Neural cell (in vitro differentiated cells): ENCODE measurements around the gene TCP10L. TPM values are rescaled to one million over a fixed set of nuclear protein-coding genes. Genes with fewer than 3 reads are reported as not detected.
"Not testable (repeated sequence)": the region's sequence is repeated elsewhere in the genome, so short reads cannot be mapped to it uniquely, and the experiment has no call there.

Source experiments
- H2AFZ ChIP-seq: fragments of 200-600, 300-800 bp; sonication (generic), shearing (Covaris generic); 2 replicates; pipeline ENCODE4 v1.6.0; 2014; ENCODE audit warnings: low read depth, mild to moderate bottlenecking, antibody characterized with exemption, low read length, moderate library complexity
- H3F3A ChIP-seq: fragments of 200-600 bp; shearing (Covaris generic); 2 replicates; pipeline ENCODE4 v1.6.1; 2016; ENCODE audit warnings: mild to moderate bottlenecking, moderate library complexity, mixed read lengths, antibody characterized with exemption, low read length; ENCODE audit not compliant: insufficient read depth, poor library complexity, severe bottlenecking
- H3K27ac ChIP-seq: fragments of 200-600, 300-800 bp; sonication (generic), shearing (Covaris generic); 2 replicates; pipeline ENCODE4 v1.5.1; 2014; ENCODE audit warnings: mild to moderate bottlenecking, low read length, moderate library complexity
- H3K27me3 ChIP-seq: fragments of 300-800, 200-600 bp; sonication (generic), shearing (Covaris generic); 2 replicates; pipeline ENCODE4 v1.6.0; 2014; ENCODE audit warnings: mild to moderate bottlenecking, low read depth, low read length, moderate library complexity; ENCODE audit not compliant: insufficient read depth
- H3K36me3 ChIP-seq: fragments of 300-800, 200-600 bp; sonication (generic), shearing (Covaris generic); 2 replicates; pipeline ENCODE4 v1.5.1; 2014; ENCODE audit warnings: mild to moderate bottlenecking, antibody characterized with exemption, low read length, moderate library complexity; ENCODE audit not compliant: insufficient read depth
- H3K4me2 ChIP-seq: fragments of 300-800, 200-600 bp; sonication (generic), shearing (Covaris generic); 2 replicates; pipeline ENCODE4 v1.6.0; 2014; ENCODE audit warnings: mild to moderate bottlenecking, low read length
- H3K4me3 ChIP-seq: fragments of 300-800, 200-600 bp; sonication (generic), shearing (Covaris generic); 2 replicates; pipeline ENCODE4 v1.5.1; 2014; ENCODE audit warnings: mild to moderate bottlenecking, low read length, moderate library complexity
- H3K79me2 ChIP-seq: fragments of 200-600 bp; shearing (Covaris generic); replicated peaks from 2 replicates; pipeline ENCODE4 v1.6.0; 2014; ENCODE audit warnings: mild to moderate bottlenecking, low read length, moderate library complexity; ENCODE audit not compliant: insufficient read depth
- H3K9ac ChIP-seq: fragments of 300-800, 200-600 bp; sonication (generic), shearing (Covaris generic); 2 replicates; pipeline ENCODE4 v1.6.1; 2016; ENCODE audit warnings: mild to moderate bottlenecking, low read length, mixed read lengths
- H3K9me2 ChIP-seq: fragments of 200-600 bp; shearing (Covaris generic); 2 replicates; pipeline ENCODE4 v1.6.1; 2016; ENCODE audit warnings: mild to moderate bottlenecking, low read length, mixed read lengths; ENCODE audit not compliant: insufficient read depth
- H3K9me3 ChIP-seq: fragments of 200-600, 300-800 bp; sonication (generic), shearing (Covaris generic); 2 replicates; pipeline ENCODE4 v1.6.1; 2016; ENCODE audit warnings: mild to moderate bottlenecking, mixed run types, low read length, moderate library complexity, mixed read lengths
- H4K20me1 ChIP-seq: fragments of 200-600 bp; shearing (Covaris generic); 2 replicates; pipeline ENCODE4 v1.6.1; 2016; ENCODE audit warnings: mild to moderate bottlenecking, mixed run types; ENCODE audit not compliant: insufficient read depth
- EP300 ChIP-seq: fragments of 450-650 bp; conservative IDR thresholded peaks from 2 replicates; pipeline ENCODE4 v1.6.1; 2014; ENCODE audit warnings: antibody characterized with exemption, mild to moderate bottlenecking, moderate library complexity; ENCODE audit not compliant: poor library complexity, severe bottlenecking
- EZH2 ChIP-seq: fragments of 200-600, 300-800 bp; shearing (Covaris generic), sonication (generic); IDR thresholded peaks from 2 replicates; pipeline ENCODE4 v1.6.1; 2014; ENCODE audit warnings: antibody characterized with exemption, low read length, borderline replicate concordance, mild to moderate bottlenecking; ENCODE audit not compliant: insufficient read depth, poor library complexity, severe bottlenecking
- MXI1 ChIP-seq: fragments of 450-650 bp; conservative IDR thresholded peaks from 2 replicates; pipeline ENCODE4 v1.6.1; 2014; ENCODE audit warnings: antibody characterized with exemption, mild to moderate bottlenecking; ENCODE audit not compliant: poor library complexity, severe bottlenecking
- POLR2AphosphoS5 ChIP-seq: IDR thresholded peaks from 2 replicates; pipeline ENCODE4 v1.6.1; 2012
- RAD21 ChIP-seq: fragments of 450-650 bp; conservative IDR thresholded peaks from 2 replicates; pipeline ENCODE4 v1.6.1; 2014; ENCODE audit warnings: antibody characterized with exemption, mild to moderate bottlenecking, moderate library complexity
- SMC3 ChIP-seq: fragments of 450-650 bp; conservative IDR thresholded peaks from 2 replicates; pipeline ENCODE4 v1.6.1; 2014; ENCODE audit warnings: antibody characterized with exemption, mild to moderate bottlenecking, moderate library complexity; ENCODE audit not compliant: poor library complexity
- TAF1 ChIP-seq: IDR thresholded peaks from 2 replicates; pipeline ENCODE4 v1.6.1; 2012; ENCODE audit warnings: low read depth
- polyA plus RNA-seq: library from polyadenylated mRNA; depleted of rRNA; stranded (reverse); fragments of >200 nt; gene quantifications from 2 replicates; pipeline ENCODE4 v1.2.3, GENCODE V29; 2014
- TF ChIP-seq, protein P1 (sequence below): IDR thresholded peaks from 2 replicates; pipeline ENCODE4 v1.6.1; 2012; ENCODE audit warnings: borderline replicate concordance
- TF ChIP-seq, protein P2 (sequence below): fragments of 450-650 bp; IDR thresholded peaks from 2 replicates; pipeline ENCODE4 v1.5.1; 2014; ENCODE audit warnings: antibody characterized with exemption, mild to moderate bottlenecking, moderate library complexity; ENCODE audit not compliant: poor library complexity, severe bottlenecking

The TCP10L gene
- polyA plus RNA-seq, 1 donor from 2014 or later: 1.7 TPM

DNA sequence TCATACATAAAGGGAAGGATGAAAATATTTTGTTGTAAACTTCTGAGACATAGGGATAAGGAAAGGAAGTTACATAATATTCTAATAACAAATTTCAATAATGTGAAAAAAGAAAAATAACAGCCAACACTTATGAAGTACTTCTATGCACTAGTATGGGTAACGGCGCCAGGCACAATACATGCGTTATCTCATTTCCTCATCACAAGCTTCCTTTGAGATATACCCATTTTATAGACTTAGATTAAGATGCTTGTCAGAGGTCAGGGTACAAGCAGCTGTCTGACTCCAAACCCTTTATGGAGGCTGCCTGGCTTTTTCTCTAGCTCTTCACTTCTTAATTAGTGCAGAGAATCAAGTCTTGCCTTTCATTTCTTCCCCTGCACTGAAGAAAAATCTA is 41.3 kb downstream of the TCP10L start (continued):
- TF ChIP-seq, protein P1, sequence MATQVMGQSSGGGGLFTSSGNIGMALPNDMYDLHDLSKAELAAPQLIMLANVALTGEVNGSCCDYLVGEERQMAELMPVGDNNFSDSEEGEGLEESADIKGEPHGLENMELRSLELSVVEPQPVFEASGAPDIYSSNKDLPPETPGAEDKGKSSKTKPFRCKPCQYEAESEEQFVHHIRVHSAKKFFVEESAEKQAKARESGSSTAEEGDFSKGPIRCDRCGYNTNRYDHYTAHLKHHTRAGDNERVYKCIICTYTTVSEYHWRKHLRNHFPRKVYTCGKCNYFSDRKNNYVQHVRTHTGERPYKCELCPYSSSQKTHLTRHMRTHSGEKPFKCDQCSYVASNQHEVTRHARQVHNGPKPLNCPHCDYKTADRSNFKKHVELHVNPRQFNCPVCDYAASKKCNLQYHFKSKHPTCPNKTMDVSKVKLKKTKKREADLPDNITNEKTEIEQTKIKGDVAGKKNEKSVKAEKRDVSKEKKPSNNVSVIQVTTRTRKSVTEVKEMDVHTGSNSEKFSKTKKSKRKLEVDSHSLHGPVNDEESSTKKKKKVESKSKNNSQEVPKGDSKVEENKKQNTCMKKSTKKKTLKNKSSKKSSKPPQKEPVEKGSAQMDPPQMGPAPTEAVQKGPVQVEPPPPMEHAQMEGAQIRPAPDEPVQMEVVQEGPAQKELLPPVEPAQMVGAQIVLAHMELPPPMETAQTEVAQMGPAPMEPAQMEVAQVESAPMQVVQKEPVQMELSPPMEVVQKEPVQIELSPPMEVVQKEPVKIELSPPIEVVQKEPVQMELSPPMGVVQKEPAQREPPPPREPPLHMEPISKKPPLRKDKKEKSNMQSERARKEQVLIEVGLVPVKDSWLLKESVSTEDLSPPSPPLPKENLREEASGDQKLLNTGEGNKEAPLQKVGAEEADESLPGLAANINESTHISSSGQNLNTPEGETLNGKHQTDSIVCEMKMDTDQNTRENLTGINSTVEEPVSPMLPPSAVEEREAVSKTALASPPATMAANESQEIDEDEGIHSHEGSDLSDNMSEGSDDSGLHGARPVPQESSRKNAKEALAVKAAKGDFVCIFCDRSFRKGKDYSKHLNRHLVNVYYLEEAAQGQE: no peak

DNA sequence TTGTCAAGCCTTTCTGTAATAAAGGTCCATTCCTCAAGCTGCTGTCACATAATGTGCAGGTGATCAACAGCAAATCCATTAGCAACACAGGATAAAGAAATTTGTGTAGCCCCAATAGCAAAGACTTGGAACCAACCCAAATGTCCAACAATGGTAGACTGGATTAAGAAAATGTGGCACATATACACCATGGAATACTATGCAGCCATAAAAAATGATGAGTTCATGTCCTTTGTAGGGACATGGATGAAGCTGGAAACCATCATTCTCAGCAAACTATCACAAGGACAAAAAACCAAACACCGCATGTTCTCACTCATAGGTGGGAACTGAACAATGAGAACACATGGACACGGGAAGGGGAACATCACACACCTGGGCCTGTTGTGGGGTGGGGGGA is 42.3 kb downstream of the TCP10L start:
- H3F3A ChIP-seq, H3K9me2 ChIP-seq, H3K4me2 ChIP-seq, H3K9ac ChIP-seq, H4K20me1 ChIP-seq, H3K79me2 ChIP-seq, H3K27me3 ChIP-seq, H2AFZ ChIP-seq, H3K36me3 ChIP-seq, H3K4me3 ChIP-seq, H3K9me3 ChIP-seq, H3K27ac ChIP-seq: not testable (repeated sequence)

DNA sequence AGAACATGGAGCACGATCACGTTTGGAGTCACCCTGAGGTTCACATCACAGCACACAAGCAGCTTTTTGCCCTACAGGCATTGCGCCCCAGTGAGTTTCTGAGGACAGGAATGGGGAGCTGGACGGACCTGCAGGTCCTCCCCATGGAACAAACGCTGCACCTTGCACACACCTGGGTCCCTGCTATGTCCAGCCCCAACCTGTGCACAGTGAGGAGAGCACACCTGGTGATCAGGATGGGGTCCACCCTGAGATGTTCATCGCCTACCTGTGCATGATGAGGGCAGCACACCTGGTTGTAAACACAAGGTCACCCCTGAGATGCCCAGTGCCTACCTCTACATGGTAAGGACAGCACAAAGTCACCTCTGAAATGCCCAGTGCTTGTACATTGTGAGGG is 45.9 kb downstream of the TCP10L start:
- Histone ChIP-seq H2AFZ (no peak overlapping the region), H3K4me2 (no peak overlapping the region), H3K9me3 (no peaks in the 10 kb centered on the region), H4K20me1 (no peaks in the 10 kb centered on the region), H3K9me2 (no peaks in the 10 kb centered on the region), H3K79me2 (no peaks in the 10 kb centered on the region), H3K36me3 (no peaks in the 10 kb centered on the region), H3K9ac (no peak overlapping the region), H3K27ac (no peak overlapping the region), H3K4me3 (no peak overlapping the region), H3K27me3 (no peaks in the 10 kb centered on the region), H3F3A (no peaks in the 10 kb centered on the region)
- TF ChIP-seq MXI1 (no peak), SMC3 (no peak), POLR2AphosphoS5 (no peak), EZH2 (no peak)

DNA sequence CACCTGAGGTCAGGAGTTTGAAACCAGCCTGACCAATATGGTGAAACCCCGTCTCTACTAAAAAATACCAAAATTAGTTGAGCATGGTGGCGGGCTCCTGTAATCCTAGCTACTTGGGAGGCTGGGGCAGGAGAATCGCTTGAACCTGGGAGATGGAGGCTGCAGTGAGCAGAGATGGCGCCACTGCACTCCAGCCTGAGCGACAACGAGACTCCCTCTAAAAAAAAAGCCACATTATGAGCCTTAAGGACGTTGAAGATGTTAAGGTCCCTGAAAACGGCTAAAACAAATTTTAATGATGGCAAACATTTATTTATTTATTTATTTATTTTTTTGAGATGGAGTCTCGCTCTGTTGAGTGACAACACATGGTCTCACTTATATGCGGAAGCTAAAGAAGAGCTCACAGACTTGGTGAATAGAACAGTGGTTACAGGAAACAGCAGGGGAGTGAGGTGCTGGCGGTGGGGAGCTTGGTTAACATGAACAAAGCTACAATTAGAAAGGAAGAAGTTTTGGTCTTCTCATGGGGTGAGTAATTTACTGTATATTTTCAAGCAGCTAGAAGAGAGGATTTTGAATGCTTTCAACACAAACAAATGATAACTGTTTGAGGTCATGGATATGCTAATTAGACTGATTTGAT is 47.1 kb downstream of the TCP10L start:
- no peaks in the 10 kb centered on the region for H3K27me3 ChIP-seq
- H3K9me3 ChIP-seq: no peaks in the 10 kb centered on the region
- no peak overlapping the region for H3K4me3 ChIP-seq
- H3K79me2 ChIP-seq: no peaks in the 10 kb centered on the region
- no peak overlapping the region for H2AFZ ChIP-seq
- H4K20me1 ChIP-seq: no peaks in the 10 kb centered on the region
- H3F3A ChIP-seq: no peaks in the 10 kb centered on the region
- H3K9me2 ChIP-seq: no peaks in the 10 kb centered on the region
- H3K9ac ChIP-seq: no peak overlapping the region
- no peak overlapping the region for H3K27ac ChIP-seq
- H3K4me2 ChIP-seq: no peak overlapping the region
- no peaks in the 10 kb centered on the region for H3K36me3 ChIP-seq
- no peak for TF ChIP-seq MXI1
- no peak for TF ChIP-seq RAD21
- TF ChIP-seq POLR2AphosphoS5: no peak
- no peak for TF ChIP-seq TAF1
- TF ChIP-seq, protein P1: no peak
- no peak for TF ChIP-seq EP300
- no peak for TF ChIP-seq EZH2
- TF ChIP-seq SMC3: no peak
- TF ChIP-seq, protein P2, sequence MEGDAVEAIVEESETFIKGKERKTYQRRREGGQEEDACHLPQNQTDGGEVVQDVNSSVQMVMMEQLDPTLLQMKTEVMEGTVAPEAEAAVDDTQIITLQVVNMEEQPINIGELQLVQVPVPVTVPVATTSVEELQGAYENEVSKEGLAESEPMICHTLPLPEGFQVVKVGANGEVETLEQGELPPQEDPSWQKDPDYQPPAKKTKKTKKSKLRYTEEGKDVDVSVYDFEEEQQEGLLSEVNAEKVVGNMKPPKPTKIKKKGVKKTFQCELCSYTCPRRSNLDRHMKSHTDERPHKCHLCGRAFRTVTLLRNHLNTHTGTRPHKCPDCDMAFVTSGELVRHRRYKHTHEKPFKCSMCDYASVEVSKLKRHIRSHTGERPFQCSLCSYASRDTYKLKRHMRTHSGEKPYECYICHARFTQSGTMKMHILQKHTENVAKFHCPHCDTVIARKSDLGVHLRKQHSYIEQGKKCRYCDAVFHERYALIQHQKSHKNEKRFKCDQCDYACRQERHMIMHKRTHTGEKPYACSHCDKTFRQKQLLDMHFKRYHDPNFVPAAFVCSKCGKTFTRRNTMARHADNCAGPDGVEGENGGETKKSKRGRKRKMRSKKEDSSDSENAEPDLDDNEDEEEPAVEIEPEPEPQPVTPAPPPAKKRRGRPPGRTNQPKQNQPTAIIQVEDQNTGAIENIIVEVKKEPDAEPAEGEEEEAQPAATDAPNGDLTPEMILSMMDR: no peak
